Stimulated activated CD4-positive, alpha-beta T cell treated with anti-CD3 and anti-CD28 coated beads, Interleukin-12 subunit alpha, Interleukin-12 subunit beta, amount 100 ng/mL, for 48 hours (primary cell): ENCODE results near the gene CCDC167.
A peak's percentile ranks its signal among the peaks of the same experiment; 100 is the strongest.

Experiments used
- DNase-seq, 3 donors: peaks; one replicate each; pipeline ENCODE4 v3.0.0-alpha.2; 2020; ENCODE audit warnings: low read depth in 2 of 3, low spot score in 1 of 3

Gene CCDC167

GRCh38 chr6:37499433-37500293 lies at the start of gene CCDC167:
Gene CCDC167, minus strand, starts transcription at chr6:37499893. Its CDS starts 30 bp downstream, at chr6:37499863.
- peak; percentile 97 to 99 (median 98) for DNase-seq

DNA sequence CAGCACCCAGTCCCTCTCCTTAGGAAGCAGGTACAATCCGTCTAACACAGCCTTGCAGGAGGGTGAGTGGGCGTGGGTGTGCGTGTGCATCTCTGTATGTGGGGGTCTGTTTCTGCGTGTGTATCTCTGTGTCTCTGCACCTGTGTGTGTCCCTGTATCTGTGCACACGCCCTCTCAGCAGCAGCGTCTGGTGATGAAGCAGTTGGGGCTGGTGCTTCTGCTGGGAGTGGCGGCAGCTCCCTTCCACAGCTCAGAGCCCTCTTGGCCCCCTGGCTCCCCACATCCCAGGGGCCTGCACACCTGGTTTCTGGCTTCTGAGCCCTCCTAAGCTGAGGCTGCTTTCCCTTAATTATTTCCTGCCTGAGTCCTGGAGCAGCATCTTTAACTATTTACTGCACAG lies 49.5 kb upstream of the CCDC167 start:
- DNase-seq, result no peak

- DNase-seq, result no peak
Measured at GRCh38 chr6:37548067-37548674, 48.5 kb upstream of the CCDC167 start.

GRCh38 chr6:37547564-37548061 lies 47.9 kb upstream of the CCDC167 start:
- no peak for DNase-seq

DNA sequence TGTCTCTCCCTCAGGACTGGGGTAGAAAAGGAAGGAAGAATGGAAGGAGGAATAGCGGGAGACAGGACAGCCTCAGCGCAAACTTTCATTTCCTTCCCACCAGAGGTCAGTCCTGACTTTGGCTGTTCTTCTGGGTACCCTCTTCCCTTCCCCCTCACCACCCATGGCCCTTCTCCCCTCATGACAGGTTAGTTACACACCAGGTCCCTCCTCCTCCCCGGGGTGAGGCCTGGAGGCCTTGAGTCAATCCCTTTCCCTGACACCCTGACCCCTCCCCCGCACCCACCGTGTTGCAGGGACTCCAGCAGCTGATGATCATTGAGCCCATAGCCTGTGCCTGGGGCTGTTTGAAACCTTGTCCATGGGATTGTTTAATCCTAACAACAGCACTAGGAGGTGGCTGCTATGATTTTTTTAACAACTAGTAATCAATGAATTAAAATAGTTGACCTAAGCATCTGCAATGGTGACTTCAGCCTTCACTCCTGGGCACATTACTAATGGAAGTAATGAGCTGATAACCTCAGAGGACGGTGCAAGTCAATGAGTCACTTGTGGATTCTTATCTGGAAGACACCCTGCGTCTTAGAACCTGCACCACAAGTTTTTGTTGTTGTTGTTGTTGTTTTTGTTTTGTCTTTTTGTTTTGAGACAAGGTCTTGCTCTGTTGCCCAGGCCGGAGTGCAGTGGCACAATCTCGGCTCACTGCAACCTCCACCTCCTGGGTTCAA lies 46.6 kb upstream of the CCDC167 start:
- DNase-seq, result no peak

DNA sequence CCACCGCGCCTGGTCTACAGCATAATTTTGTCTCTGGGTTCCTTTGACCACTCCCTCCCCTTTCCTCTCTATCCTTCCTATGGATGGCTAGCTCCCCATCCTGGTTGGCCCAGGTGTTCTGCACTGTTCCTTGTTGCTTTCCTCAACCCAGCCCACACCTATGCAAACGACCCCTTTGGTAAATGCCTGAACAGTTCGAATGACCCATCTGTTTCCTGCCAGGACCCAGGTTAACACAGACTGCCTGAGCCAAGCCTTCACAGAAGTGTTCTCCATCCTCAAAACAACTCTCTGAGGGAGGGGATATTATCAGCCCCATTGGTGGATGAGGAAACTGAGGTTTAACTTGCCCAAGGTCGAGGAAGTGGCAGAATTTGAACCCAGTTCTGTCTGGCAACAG lies 44.8 kb upstream of the CCDC167 start:
- DNase-seq, result no peak

DNA sequence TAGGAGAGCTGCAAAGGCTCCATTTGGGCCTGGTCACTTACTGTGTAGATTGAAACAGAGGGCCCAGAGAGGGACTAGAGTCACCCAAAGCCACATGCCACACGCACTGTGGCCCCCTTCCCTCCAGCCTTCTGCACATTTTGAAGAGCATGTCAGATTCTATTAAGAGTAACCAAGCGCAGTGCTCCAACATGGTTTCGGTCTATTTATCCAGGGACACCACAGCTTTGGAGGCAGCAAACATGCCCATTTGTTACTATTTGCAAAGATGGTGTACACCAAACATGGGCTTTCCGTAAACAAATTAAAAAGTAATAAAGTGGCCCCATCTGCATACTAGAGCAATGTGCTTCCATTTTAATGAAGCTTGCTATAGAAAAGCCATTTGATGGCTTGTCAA lies 43.7 kb upstream of the CCDC167 start:
- DNase-seq, result no peak

GRCh38 chr6:37541346-37541745 lies 41.7 kb upstream of the CCDC167 start:
- DNase-seq, result no peak

GRCh38 chr6:37540390-37540789 lies 40.7 kb upstream of the CCDC167 start:
- DNase-seq, result no peak

- DNase-seq, result no peak
Measured at GRCh38 chr6:37540029-37540352, 40.3 kb upstream of the CCDC167 start.

- DNase-seq, result no peak
Measured at GRCh38 chr6:37539171-37540028, 39.7 kb upstream of the CCDC167 start.

GRCh38 chr6:37538107-37538506 lies 38.4 kb upstream of the CCDC167 start:
- no peak for DNase-seq

DNA sequence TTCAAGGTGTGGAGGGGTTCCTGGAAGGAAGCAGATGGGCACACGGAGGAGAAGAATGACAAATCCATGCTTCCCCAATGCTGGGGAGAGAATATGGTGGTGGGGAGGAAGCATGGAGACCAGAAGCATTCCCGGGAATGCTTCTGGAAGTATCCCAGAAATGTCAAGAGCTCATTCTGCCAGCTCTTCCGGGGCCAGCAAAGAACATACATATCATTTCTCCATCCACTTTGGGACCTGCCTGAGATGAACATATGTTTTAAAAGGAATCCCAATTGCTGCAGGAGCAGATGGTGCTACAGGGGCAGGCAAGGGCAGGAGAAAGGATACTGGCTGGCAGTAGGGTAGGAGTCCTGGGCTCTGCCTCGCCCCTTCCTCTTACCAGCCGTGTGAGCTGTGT lies 37.9 kb upstream of the CCDC167 start:
- DNase-seq, result no peak

- no peak for DNase-seq
Measured at GRCh38 chr6:37536491-37537190, 36.9 kb upstream of the CCDC167 start.

DNA sequence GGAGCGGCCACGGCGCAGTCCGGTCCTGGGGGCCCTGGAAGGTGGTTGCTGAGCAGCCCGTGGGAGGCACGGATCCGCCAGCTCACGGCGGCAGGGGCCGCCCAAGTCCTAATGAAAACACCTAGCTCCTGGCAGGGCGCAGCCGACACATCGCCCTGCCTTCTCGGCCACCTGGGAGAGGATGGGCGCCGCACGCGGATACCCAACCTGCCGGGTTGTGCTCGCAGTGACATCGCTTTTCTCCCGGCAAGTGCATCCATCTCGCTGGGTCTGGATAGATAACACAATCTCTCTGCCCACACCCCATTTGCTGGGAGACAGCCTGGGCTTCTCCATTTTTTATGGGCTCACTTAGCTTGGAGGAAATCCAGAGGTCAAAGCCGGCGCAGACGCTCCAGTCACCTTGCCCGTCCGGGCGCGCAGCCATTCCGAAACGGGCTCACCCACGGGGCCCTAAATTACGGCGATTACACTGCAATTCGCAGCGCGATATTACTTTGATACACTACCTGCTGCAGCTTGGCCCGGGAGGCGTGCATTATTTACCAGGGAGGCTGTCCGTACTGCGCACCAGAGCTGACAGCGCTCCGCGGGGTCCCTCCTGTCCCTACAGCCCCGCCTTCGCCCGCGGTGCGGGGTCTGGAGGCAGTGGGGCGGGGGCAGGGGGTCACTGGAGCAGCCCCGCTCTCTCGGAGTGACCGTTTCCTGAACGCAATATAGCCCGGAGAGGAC lies 36.2 kb upstream of the CCDC167 start:
- no peak for DNase-seq

DNA sequence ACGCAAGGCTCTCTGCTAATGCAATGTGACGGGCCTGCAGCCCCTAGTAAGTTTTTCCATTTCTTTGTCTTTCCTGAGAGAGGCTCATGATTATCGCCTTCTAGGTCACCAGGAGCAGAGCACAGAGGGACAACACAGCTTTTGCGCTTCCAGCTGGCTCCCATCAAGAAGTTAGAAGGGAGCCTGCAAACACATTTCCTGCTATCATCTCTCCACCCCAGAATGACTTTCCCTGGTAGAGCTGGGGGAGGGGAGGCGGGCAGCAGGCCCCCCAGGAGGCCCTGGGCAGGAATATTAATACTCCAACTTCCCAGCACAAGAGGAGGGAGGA lies 35.7 kb upstream of the CCDC167 start:
- no peak for DNase-seq

- DNase-seq, result no peak
Measured at GRCh38 chr6:37534893-37535292, 35.2 kb upstream of the CCDC167 start.

- DNase-seq, result no peak
Measured at GRCh38 chr6:37532122-37532521, 32.4 kb upstream of the CCDC167 start.

DNA sequence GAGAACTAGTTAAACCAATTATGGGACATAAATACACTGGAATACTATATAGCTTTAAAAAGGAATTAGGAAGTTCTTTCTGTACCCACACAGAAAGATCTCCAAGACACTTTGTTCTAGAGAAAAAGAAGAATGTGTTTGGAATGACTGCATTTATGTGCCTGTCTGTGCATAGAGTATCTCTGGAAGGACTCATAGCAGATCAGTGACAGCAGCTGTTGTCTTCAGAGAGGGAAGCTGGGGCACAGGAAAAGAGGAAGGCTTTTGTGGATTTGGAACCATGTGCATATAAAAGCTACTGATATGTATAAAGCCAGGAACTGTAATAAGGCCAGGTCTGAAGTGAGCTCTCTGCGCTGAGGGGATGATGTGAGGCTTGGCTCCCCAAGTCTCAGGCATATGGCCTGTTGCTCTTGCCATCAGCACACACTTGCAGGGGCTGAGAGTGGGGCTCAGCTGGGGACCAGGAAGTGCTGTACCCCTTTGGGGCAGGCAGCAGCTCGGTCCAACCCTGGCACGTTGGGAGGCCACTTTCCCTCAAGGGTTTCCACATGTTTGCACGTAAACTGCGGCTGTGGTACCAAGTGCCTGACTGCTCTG lies 31.8 kb upstream of the CCDC167 start:
- DNase-seq, result no peak
